HL-60/S4 treated with phorbol 12-myristate 13-acetate at 8.2 ng/mL for 4 days and 3 days (cell line): Measurements from ENCODE around the gene XYLT1.
"Not testable (repeated sequence)": the region's sequence is repeated elsewhere in the genome, so short reads cannot be mapped to it uniquely, and the experiment has no call there.

Experiments
- in situ Hi-C: fragments of 300-500 bp; cut with MboI; formaldehyde crosslinking; loops from 2 replicates; pipeline ENCODE4 v1.15.0; 2022; ENCODE audit warnings: low sequenced_read_pairs

The XYLT1 gene

GRCh38 chr16:17340804-17341203 lies 130.0 kb downstream of the XYLT1 start:
- in situ Hi-C loops: no loop called here

GRCh38 chr16:17339764-17340541 lies 130.8 kb downstream of the XYLT1 start:
- in situ Hi-C loops: no loop called here

- in situ Hi-C loops: no loop called here
Measured at GRCh38 chr16:17338244-17338643, 132.5 kb downstream of the XYLT1 start.

GRCh38 chr16:17336530-17336900 lies 134.2 kb downstream of the XYLT1 start:
- in situ Hi-C loops: no loop called here

- in situ Hi-C loops: no loop called here
Measured at GRCh38 chr16:17335826-17336529, 134.8 kb downstream of the XYLT1 start.

- in situ Hi-C loops: not testable (repeated sequence)
Measured at GRCh38 chr16:17335406-17335805, 135.4 kb downstream of the XYLT1 start.

- in situ Hi-C loops: no loop called here
Measured at GRCh38 chr16:17334096-17334495, 136.7 kb downstream of the XYLT1 start.

- in situ Hi-C loops: no loop called here
Measured at GRCh38 chr16:17333229-17333628, 137.5 kb downstream of the XYLT1 start.

GRCh38 chr16:17331991-17332390 lies 138.8 kb downstream of the XYLT1 start:
- in situ Hi-C loops: no loop called here

- in situ Hi-C loops: no loop called here
Measured at GRCh38 chr16:17331071-17331607, 139.6 kb downstream of the XYLT1 start.

- in situ Hi-C loops: no loop called here
Measured at GRCh38 chr16:17330044-17330443, 140.7 kb downstream of the XYLT1 start.

GRCh38 chr16:17329391-17329790 lies 141.4 kb downstream of the XYLT1 start:
- in situ Hi-C loops: no loop called here

- in situ Hi-C loops: no loop called here
Measured at GRCh38 chr16:17328932-17329331, 141.8 kb downstream of the XYLT1 start.

GRCh38 chr16:17327664-17328335 lies 143.0 kb downstream of the XYLT1 start:
- in situ Hi-C loops: no loop called here

- in situ Hi-C loops: no loop called here
Measured at GRCh38 chr16:17325476-17326143, 145.2 kb downstream of the XYLT1 start.

- in situ Hi-C loops: no loop called here
Measured at GRCh38 chr16:17324451-17324850, 146.3 kb downstream of the XYLT1 start.

- in situ Hi-C loops: no loop called here
Measured at GRCh38 chr16:17323171-17323570, 147.6 kb downstream of the XYLT1 start.

GRCh38 chr16:17321824-17322223 lies 148.9 kb downstream of the XYLT1 start:
- in situ Hi-C loops: no loop called here

GRCh38 chr16:17320009-17320408 lies 150.8 kb downstream of the XYLT1 start:
- in situ Hi-C loops: no loop called here

GRCh38 chr16:17318238-17318637 lies 152.5 kb downstream of the XYLT1 start:
- in situ Hi-C loops: no loop called here

- in situ Hi-C loops: no loop called here
Measured at GRCh38 chr16:17316005-17316404, 154.8 kb downstream of the XYLT1 start.
